K562 (cell line): ENCODE measurements around the gene MYBL2. TPM values are rescaled to one million over a fixed set of nuclear protein-coding genes. Genes with fewer than 3 reads are reported as not detected.

Source experiments
- CEBPB ChIP-seq: fragments of 450-650 bp; IDR thresholded peaks from 2 replicates; pipeline ENCODE4 v1.6.1; 2016; ENCODE audit warnings: missing genetic modification characterization, missing compliant biosample characterization
- CREB1 ChIP-seq, 2 experiments: sonication (generic) in 1 of 2; formaldehyde crosslinking in 1 of 2; IDR thresholded peaks; 2 replicates each; pipeline versions ENCODE4 v1.6.1 to v1.8.0; 2012 to 2022; ENCODE audit warnings: inconsistent platforms in 1 of 2, mild to moderate bottlenecking in 1 of 2, missing genetic modification reagents in 1 of 2, moderate library complexity in 1 of 2
- CXXC5 ChIP-seq: fragments of 250-450 bp; sonication (Bioruptor Pico); IDR thresholded peaks from 2 replicates; pipeline ENCODE4 v1.8.0; 2022; ENCODE audit warnings: inconsistent platforms, mild to moderate bottlenecking, moderate library complexity
- KDM5B ChIP-seq: fragments of 200-600 bp; sonication (generic); IDR thresholded peaks from 2 replicates; pipeline ENCODE4 v1.6.1; 2012; ENCODE audit warnings: low read depth, mild to moderate bottlenecking, moderate library complexity, low read length, control low read depth, inconsistent platforms; ENCODE audit not compliant: insufficient replicate concordance
- MAZ ChIP-seq, 2 experiments: fragments of 450-650 bp in 1 of 2; sonication (generic) in 1 of 2; formaldehyde crosslinking; IDR thresholded peaks in 1 of 2; conservative IDR thresholded peaks in 1 of 2; 2 replicates each; pipeline versions ENCODE4 v1.4.0 to v1.5.0; 2020; ENCODE audit warnings: mild to moderate bottlenecking in 1 of 2, missing genetic modification reagents in 1 of 2
- NRF1 ChIP-seq, 2 experiments: fragments of 450-650 bp; IDR thresholded peaks in 1 of 2; conservative IDR thresholded peaks in 1 of 2; 2 replicates each; pipeline ENCODE4 v1.6.1; 2014; ENCODE audit warnings: mild to moderate bottlenecking in 2 of 2
- SAP30 ChIP-seq: fragments of 200-600 bp; sonication (generic); IDR thresholded peaks from 2 replicates; pipeline ENCODE4 v1.6.1; 2012; ENCODE audit warnings: borderline replicate concordance, low read depth, mild to moderate bottlenecking, moderate library complexity, low read length, control low read depth, inconsistent platforms; ENCODE audit not compliant: insufficient read depth, poor library complexity, severe bottlenecking
- SRSF7 ChIP-seq: fragments of 200-400 bp; formaldehyde crosslinking; optimal IDR thresholded peaks from 2 replicates; pipeline ENCODE3; 2017; ENCODE audit warnings: mild to moderate bottlenecking, low read depth, low read length
- TAF7 ChIP-seq: fragments of 450-650 bp; IDR thresholded peaks from 2 replicates; pipeline ENCODE4 v1.6.1; 2016; ENCODE audit warnings: missing genetic modification characterization, missing compliant biosample characterization
- TBP ChIP-seq: optimal IDR thresholded peaks from 2 replicates; pipeline ENCODE3; 2011; ENCODE audit warnings: low read depth, low read length, improper control_type of control experiment
- ZNF766 ChIP-seq: fragments of 200-800 bp; sonication (Bioruptor generic); conservative IDR thresholded peaks from 2 replicates; pipeline ENCODE4 v1.6.1; 2016; ENCODE audit warnings: missing genetic modification characterization, missing compliant biosample characterization
- polyA plus RNA-seq, 8 experiments: library from polyadenylated mRNA; depleted of rRNA in 4 of 8; stranded (reverse) in 5 of 8; unstranded in 3 of 8; fragments of >200 nt; fragmentation: Nextera tagmentation in 2 of 8; fragmentation: Illumina TruSeq in 1 of 8; extraction: Ambion mirVana in 2 of 8; extraction: Trizol in 1 of 8; gene quantifications; 2 replicates each; pipeline versions ENCODE4 v1.2.1 to v1.2.3, GENCODE V29; 2011 to 2014; ENCODE audit warnings: inconsistent platforms in 1 of 8, missing spikeins in 1 of 8
- total RNA-seq, 7 experiments: library from RNA; depleted of rRNA in 6 of 7; stranded (reverse); fragments of >200 nt in 6 of 7; fragmentation: Illumina TruSeq in 2 of 7; extraction: Trizol in 2 of 7; gene quantifications; 2 replicates each; pipeline versions ENCODE4 v1.2.1 to v1.2.3, GENCODE V29; 2011 to 2021; ENCODE audit warnings: low replicate concordance in 1 of 7
- TF ChIP-seq, protein P1 (sequence below): fragments of 450-650 bp; formaldehyde crosslinking; IDR thresholded peaks from 2 replicates; pipeline ENCODE4 v1.4.0; 2020; ENCODE audit warnings: mild to moderate bottlenecking, mixed read lengths
- TF ChIP-seq, protein P2 (sequence below): conservative IDR thresholded peaks from 2 replicates; pipeline ENCODE4 v1.6.1; 2011; ENCODE audit warnings: low read depth, mild to moderate bottlenecking, low read length; ENCODE audit not compliant: control insufficient read depth
- TF ChIP-seq, protein P3 (sequence below): fragments of 450-650 bp; IDR thresholded peaks from 2 replicates; pipeline ENCODE4 v1.7.1; 2018; ENCODE audit warnings: mild to moderate bottlenecking, low read depth; ENCODE audit not compliant: partially characterized antibody
- TF ChIP-seq, protein P4 (sequence below): fragments of 450-650 bp; conservative IDR thresholded peaks from 2 replicates; pipeline ENCODE4 v1.6.1; 2016; ENCODE audit warnings: missing genetic modification characterization, low read depth, mild to moderate bottlenecking, control low read depth, missing compliant biosample characterization
- TF ChIP-seq, protein P5 (sequence below): sonication (generic); formaldehyde crosslinking; IDR thresholded peaks from 2 replicates; pipeline ENCODE4 v1.9.0; 2022; ENCODE audit warnings: mild to moderate bottlenecking, missing genetic modification reagents

MYBL2 gene
- total and polyA plus RNA-seq, 9 of the 15 experiments (the other 6 are each of a cell fraction or from before 2014, with no cell fraction given), result 4.4 to 169 (median 52.5) TPM

DNA sequence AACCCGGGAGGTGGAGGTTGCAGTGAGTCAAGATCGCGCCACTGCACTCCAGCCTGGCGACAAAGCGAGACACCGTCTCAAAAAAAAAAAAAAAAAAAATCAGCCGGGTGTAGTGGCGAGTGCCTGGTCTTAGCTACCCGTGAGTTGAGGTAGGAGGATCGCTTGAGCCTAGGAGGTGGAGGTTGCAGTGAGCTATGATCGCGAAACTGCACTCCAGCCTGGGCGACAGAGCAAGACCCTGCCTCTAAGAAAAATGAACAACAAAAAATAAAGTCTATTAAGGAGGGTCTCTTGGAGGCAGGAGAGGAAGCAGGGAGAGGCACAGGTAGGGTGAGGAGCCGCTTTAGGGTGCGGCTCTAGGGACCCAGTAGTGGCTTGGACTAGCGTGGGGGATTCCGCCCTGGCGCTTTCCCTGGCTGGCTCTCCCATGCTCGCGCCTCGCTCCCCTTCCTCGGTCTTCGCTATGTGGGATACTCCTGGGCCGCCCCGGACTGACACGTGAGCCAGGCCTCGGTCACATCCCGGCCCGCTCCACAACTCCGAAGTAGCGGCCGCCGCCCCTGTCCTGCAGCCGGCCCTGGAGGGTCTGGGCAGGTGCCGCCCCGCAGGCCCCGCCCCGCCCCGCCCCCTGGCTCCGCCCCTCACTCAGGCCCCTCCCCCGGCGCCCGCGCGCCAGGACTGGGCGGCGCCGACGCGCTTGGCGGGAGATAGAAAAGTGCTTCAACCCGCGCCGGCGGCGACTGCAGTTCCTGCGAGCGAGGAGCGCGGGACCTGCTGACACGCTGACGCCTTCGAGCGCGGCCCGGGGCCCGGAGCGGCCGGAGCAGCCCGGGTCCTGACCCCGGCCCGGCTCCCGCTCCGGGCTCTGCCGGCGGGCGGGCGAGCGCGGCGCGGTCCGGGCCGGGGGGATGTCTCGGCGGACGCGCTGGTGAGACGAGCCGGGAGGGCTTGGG lies at the start of gene MYBL2 (continued):
- TF ChIP-seq, protein P1, sequence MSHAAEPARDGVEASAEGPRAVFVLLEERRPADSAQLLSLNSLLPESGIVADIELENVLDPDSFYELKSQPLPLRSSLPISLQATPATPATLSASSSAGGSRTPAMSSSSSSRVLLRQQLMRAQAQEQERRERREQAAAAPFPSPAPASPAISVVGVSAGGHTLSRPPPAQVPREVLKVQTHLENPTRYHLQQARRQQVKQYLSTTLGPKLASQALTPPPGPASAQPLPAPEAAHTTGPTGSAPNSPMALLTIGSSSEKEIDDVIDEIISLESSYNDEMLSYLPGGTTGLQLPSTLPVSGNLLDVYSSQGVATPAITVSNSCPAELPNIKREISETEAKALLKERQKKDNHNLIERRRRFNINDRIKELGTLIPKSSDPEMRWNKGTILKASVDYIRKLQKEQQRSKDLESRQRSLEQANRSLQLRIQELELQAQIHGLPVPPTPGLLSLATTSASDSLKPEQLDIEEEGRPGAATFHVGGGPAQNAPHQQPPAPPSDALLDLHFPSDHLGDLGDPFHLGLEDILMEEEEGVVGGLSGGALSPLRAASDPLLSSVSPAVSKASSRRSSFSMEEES, result no peak
- peak; percentile 98 for TF ChIP-seq SAP30
- TF ChIP-seq, protein P2, sequence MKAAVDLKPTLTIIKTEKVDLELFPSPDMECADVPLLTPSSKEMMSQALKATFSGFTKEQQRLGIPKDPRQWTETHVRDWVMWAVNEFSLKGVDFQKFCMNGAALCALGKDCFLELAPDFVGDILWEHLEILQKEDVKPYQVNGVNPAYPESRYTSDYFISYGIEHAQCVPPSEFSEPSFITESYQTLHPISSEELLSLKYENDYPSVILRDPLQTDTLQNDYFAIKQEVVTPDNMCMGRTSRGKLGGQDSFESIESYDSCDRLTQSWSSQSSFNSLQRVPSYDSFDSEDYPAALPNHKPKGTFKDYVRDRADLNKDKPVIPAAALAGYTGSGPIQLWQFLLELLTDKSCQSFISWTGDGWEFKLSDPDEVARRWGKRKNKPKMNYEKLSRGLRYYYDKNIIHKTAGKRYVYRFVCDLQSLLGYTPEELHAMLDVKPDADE, result peak; percentile 54; the same call in 1 of the 2 replicates
- no peak for TF ChIP-seq ZNF766
- TF ChIP-seq TAF7 (tag), result no peak
- TF ChIP-seq, protein P3, sequence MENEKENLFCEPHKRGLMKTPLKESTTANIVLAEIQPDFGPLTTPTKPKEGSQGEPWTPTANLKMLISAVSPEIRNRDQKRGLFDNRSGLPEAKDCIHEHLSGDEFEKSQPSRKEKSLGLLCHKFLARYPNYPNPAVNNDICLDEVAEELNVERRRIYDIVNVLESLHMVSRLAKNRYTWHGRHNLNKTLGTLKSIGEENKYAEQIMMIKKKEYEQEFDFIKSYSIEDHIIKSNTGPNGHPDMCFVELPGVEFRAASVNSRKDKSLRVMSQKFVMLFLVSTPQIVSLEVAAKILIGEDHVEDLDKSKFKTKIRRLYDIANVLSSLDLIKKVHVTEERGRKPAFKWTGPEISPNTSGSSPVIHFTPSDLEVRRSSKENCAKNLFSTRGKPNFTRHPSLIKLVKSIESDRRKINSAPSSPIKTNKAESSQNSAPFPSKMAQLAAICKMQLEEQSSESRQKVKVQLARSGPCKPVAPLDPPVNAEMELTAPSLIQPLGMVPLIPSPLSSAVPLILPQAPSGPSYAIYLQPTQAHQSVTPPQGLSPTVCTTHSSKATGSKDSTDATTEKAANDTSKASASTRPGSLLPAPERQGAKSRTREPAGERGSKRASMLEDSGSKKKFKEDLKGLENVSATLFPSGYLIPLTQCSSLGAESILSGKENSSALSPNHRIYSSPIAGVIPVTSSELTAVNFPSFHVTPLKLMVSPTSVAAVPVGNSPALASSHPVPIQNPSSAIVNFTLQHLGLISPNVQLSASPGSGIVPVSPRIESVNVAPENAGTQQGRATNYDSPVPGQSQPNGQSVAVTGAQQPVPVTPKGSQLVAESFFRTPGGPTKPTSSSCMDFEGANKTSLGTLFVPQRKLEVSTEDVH, result peak; percentile 49
- peak; percentile 82 for TF ChIP-seq KDM5B
- TF ChIP-seq CXXC5, result peak; percentile 89
- TF ChIP-seq SRSF7, result no peak
- no peak for TF ChIP-seq CEBPB (tag)
- TF ChIP-seq, protein P4, sequence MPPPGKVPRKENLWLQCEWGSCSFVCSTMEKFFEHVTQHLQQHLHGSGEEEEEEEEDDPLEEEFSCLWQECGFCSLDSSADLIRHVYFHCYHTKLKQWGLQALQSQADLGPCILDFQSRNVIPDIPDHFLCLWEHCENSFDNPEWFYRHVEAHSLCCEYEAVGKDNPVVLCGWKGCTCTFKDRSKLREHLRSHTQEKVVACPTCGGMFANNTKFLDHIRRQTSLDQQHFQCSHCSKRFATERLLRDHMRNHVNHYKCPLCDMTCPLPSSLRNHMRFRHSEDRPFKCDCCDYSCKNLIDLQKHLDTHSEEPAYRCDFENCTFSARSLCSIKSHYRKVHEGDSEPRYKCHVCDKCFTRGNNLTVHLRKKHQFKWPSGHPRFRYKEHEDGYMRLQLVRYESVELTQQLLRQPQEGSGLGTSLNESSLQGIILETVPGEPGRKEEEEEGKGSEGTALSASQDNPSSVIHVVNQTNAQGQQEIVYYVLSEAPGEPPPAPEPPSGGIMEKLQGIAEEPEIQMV (tag), result no peak
- peak; percentile 31; the same call in 1 of the 2 replicates for TF ChIP-seq CREB1 (IDR thresholded peaks at IDR 0.05)
- no peak for TF ChIP-seq CREB1 (CRISPR knock-in tag; IDR thresholded peaks at IDR 0.05)
- no peak; a peak in 2 of 4 replicates for TF ChIP-seq NRF1 (conservative IDR thresholded peaks at IDR 0.05 in 1 of 2, IDR thresholded peaks at IDR 0.05 in 1 of 2)
- peak; percentile 91 for TF ChIP-seq TBP
- 0 out of 4 replicates have a peak, but pooled peaks of 1 of the 2 experiments have one; percentile 21 for TF ChIP-seq MAZ (CRISPR knock-in tag; conservative IDR thresholded peaks at IDR 0.05 in 1 of 2, IDR thresholded peaks at IDR 0.05 in 1 of 2)
- TF ChIP-seq, protein P5, sequence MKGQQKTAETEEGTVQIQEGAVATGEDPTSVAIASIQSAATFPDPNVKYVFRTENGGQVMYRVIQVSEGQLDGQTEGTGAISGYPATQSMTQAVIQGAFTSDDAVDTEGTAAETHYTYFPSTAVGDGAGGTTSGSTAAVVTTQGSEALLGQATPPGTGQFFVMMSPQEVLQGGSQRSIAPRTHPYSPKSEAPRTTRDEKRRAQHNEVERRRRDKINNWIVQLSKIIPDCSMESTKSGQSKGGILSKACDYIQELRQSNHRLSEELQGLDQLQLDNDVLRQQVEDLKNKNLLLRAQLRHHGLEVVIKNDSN (CRISPR knock-in tag), result no peak
